HG03378 (cell line): ENCODE results near the gene LGALS9.

ENCODE experiments used
- ATAC-seq: cut with Tn5 transposase; IDR thresholded peaks from one replicate; pipeline ENCODE4 v1.9.1; 2021; ENCODE audit warnings: mild to moderate bottlenecking, moderate library complexity; ENCODE audit not compliant: unreplicated experiment

Gene LGALS9

DNA sequence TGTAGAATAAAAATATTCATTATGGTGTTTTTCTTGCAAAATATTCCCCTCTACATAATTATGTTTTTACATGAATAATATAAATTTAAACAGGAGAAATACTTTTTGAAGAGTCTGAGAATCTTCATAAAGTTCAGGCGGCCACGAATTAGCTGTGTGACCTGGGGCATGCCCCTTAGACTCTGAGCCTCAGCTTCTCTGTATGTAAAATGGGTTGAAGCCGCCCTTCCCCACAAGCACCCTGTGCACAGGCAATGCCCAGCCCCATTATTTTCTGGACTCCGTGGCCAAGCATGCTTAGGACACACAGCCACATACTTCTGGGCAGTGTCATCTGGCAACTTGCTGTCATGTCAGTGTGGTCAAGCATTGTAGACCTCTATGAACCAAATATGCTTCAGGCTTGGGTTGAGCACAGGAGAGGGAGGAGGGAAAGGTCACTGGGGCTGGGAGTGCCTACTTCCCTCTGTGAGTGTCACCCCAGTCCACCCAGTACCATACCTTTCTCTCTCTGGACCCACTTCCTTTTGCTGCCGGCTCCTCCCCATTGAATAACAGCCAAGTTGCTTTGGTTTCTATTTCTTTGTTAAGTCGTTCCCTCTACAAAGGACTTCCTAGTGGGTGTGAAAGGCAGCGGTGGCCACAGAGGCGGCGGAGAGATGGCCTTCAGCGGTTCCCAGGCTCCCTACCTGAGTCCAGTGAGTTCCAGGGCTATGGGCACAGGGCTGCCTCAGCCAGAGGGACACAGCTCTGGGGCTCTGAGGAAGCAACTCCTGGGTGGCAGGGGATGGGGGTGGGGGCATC lies at the start of gene LGALS9:
Gene LGALS9 (plus strand): TSS at position 582 of the 804 bp plus-strand sequence. CDS start 78 bp downstream, at position 660.
- peak; percentile 54 for ATAC-seq

DNA sequence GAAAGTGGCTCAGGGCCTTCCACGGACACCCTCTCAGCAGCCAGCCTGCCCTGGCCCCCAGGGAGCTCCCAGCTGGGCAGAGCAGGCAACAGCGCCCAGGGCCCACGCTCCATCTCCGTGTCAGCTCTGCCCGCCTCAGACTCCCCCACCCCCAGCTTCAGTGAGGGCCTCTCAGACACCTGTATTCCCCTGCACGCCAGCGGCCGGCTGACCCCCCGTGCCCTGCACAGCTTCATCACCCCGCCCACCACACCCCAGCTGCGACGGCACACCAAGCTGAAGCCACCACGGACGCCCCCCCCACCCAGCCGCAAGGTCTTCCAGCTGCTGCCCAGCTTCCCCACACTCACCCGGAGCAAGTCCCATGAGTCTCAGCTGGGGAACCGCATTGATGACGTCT lies 48.3 kb upstream of the LGALS9 start:
- ATAC-seq: no peak

DNA sequence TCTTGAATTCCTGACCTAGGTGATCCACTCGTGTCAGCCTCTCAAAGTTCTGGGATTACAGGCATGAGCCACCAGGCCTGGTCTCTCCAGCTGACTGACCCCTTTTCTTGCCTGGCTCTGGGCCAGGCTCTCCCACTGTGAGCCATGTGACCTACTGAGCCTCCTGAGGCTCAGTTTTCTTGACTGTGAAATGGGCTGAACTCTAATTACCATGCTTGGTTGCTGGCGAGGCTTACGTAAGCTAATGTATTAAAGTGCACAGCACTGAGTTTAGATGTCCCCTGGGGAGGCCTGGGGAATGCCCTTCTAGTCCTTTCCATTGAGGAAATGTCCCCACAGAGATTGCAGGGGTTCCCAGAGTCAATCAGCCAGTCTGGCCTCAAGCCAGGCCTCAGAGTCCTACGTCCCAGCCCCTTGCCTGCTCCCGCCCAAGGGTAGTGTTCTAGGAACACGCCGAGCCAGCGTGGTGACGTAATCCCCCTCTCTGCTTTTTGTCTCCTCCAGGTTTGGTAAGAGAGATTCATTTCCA lies 45.8 kb upstream of the LGALS9 start:
- ATAC-seq: no peak

DNA sequence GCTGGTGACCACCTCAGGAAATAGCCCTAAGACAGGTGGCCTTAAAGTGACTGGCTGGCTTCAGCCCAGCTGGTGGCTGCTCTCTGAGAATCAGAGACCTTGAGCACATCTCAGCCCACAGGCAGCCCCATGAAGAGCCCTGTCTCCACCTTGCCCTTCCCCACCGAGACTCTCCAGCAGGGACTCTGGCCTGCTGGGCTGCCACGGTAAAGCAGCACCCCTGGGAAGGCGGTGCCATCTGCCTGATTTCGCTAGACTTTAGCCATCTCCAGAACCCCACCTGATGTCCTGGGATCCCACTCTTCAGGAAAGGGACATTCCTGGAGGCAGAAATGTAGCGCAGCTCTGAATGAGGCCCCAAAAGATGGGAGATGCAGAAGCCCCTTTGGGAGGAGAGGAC lies 45.2 kb upstream of the LGALS9 start:
- no peak for ATAC-seq

DNA sequence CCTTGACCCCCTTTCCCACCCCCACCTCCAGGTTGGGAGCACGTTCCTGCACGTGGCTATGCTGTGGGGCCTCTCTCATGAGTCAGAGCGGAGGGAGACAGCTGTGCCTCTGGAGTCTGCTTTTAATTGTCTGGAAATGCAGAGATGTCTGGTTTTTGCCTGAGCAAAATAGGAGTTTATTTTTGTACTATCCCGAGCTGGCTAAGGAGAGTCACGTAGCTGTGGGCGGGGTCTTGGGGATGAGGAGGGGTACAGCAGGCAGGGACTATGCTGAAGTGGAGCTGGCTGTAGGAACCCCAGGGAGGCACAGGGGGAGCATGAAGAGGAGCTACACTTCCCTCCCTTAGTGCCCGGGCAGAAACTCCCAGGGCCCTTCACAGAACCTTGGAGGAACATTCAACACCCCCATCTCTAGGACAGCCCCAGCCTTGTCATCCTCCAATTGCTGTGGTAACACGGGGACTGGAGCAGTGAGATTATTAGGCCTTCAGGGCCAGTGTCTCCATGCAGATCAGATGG lies 44.7 kb upstream of the LGALS9 start:
- no peak for ATAC-seq

DNA sequence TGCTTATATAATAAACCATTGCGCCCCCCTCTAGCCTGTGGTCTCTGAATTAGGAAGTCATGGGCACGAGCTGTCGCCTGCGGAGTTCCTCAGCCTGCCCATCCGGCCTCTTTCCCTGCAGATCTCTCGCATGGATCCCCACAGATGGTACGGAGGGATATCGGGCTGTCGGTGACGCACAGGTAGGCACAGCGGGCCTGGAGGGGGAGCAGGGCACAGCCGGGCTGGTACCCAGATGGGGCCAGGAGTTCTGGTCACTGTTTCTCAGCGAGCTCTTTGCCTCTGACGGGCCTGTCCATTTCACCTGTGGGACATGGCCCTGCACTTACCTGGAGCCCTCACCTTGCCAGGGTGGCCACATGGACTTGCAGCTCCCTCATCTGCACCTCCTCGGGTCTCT lies 42.6 kb upstream of the LGALS9 start:
- no peak for ATAC-seq

DNA sequence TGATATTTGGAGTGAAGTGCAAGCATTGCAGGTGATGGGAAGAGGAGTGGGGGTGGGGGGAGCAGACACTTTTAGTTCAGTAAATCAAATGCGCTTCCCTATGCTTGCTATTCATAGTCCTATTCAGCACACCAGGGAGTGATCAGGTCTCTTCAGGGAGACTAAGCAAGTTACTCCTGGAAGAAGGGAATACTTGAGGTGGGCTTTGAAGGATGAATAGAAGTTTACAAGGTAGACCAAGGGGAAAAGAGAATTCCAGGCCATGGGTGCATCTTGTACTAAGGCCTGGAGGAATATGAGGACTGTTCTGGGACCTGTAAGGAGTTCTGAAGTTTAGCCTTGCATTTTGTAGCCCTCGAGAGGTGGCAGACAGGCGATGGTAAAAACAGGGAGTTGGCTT lies 40.1 kb upstream of the LGALS9 start:
- no peak for ATAC-seq

DNA sequence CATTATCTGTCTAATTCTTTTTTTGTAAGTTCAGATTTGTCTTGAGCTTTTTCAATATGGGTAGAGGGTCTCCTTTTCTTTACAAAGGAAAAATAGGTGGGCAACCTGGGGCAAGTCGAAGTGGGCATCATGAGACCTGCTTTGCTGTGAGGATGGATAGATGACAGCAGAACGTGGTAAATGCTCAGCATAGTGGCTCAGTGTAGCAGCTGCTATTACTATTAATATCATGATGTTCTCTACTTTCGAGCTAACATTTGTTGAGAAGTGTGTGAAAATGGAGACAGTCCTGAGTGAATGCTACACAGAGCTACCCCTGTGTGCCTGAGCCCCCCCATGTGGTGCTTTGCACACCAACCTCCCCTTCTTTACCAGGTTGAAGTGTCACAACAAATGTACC lies 39.0 kb upstream of the LGALS9 start:
- ATAC-seq: no peak

DNA sequence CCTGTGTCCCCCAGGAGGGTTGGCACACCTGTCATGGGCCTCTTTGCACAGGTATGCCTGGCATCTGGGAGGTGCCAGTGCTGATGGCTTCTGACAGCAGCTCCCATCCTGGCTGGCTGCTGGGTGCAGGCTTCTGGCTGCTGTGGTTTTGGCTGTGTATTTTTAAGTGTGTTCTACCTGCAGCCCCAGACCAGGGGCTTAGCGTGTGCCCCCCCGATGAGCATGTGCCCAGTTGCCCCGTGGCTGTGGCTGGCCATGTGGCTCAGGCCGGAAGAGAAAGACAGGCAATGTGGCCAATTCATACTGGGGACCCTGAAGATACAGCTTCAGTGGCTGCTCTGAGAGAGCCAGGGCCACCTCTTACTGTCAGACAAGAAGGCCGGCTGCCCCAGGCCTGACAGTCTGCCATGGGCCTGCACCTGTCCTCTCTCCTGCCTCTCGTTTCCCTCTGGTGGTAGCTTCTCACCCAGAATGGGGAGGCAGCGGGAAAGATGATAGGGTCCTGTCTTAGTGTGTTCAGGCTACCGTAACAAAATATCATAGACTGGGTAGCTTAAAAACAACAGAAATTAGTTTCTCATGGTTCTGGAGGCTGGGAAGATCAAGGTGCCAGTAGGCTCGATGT lies 37.6 kb upstream of the LGALS9 start:
- ATAC-seq: no peak

DNA sequence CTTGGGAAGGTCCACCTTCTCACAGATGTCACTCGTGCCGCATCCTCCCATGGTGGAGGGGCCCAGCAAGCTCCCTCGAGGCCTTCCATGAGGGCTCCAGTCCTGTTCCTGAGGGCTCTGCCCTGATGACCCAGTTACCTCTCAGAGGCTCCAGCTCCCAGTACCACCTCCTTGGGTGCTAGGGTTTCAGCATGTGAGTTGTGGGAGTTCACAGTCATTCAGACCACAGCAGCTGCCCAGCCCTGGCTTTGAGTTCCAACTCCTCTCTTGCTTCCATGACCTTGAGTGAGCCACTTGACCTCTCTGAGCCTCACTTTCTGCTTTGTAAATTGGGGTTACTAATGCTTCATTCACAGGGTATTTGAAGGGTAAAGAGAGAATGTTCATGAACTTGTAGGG lies 37.1 kb upstream of the LGALS9 start:
- no peak for ATAC-seq

DNA sequence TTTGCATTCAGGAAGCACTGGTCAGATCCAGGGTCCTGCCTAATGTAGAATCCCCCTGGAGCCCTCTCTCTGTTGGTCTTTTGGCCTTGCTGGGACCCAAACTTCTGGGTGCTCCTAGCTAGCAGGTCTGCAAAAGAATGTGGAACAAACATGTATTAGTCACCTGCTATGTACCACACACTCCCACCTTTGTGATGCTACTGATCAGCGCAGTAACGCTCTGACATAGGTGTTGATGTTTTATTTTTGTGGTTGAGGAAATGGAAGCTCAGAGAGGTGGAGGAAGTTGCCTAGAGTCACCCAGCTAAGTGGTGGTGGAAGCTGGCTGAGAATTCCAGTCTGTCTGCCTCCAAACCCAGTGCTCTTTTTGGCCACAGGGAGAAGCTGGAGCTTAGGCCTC lies 35.8 kb upstream of the LGALS9 start:
- ATAC-seq: no peak

DNA sequence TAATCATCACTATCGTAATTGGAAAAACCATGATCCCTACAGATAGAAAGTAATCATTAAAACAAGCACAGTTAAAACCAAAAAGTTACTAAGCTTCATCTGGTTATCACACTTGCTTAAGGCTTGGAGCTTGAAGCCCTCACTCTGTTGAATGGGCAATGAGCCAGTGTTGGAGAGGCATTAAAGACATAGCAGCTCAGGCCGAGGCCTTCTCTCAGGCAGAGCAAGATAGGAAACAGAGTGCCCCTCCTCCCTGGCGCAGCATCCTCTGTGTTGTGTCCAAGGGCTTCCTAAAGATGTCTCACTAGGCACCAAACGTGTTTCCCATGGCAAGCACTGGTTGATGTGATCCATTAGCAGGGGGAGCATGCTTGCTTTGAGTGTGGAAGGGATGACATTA lies 34.9 kb upstream of the LGALS9 start:
- ATAC-seq: no peak

DNA sequence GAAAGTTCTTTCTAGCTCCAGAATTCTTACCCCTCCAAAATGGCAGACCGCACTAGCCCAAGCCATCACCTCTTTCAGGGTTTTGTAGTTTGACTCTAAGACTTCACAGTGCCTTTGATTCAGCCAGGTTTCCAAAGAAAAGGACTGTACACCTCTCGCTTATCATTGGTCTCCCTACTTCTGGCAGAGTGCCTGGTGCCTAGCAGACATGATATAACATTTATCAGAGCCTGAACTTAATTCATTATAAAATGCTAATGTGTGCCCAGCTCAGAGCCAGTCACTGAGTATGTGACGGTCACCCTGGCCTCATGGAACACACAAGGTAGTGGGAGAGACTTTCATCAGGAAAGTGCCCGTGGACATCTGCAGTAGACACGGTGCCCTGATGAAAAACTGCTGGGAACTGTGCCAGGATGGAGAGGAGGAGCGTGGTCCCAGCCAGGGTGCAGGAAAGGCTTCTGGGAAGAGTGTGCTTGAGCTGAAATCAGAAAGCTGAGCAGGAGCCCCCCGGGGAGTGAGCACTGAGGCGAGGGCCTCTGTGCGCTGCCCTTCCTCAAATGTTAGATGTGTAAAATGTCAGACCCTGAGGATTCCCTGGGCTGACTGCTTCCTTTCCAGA lies 34.3 kb upstream of the LGALS9 start:
- no peak for ATAC-seq

DNA sequence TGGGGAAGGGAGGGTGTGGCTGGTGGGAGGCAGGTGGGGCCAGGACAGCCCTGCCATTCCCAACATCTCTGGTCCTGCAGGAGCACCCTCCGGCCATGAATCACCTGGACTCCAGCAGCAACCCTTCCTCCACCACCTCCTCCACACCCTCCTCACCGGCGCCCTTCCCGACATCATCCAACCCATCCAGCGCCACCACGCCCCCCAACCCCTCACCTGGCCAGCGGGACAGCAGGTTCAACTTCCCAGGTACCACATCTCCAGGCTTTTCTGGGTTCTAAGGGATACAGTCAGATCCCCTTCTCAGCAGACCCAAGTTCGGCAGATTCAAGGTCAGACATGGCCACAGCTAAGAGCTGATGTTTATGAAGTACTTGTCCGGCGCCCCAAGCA lies 33.8 kb upstream of the LGALS9 start:
- ATAC-seq: no peak

DNA sequence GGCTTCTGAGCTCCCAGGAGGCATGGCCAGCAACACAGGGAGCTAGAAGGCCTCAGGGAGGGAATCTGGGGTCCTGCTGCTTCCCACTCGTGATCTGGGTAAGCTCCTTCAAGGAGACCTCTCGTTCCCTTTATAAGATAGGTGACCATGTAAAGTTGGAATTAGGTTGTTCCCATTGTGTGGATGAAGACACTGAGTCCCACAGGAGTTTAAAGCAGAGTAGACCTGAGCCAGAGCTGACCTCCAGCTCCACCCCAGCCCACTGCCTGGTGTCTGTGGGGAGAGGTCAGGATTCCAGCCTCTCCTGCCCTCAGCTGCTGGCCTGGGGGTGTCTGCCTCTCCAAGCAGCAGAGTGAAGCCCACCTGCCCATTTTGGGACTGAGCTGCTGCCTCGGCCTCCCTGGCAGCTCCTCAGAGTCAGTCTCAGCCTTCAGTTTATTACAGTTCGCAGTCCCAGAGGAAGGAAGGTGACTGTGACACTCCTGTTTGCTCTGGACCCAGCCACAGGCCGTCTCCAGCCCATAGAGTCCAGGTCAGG lies 33.1 kb upstream of the LGALS9 start:
- ATAC-seq: no peak

DNA sequence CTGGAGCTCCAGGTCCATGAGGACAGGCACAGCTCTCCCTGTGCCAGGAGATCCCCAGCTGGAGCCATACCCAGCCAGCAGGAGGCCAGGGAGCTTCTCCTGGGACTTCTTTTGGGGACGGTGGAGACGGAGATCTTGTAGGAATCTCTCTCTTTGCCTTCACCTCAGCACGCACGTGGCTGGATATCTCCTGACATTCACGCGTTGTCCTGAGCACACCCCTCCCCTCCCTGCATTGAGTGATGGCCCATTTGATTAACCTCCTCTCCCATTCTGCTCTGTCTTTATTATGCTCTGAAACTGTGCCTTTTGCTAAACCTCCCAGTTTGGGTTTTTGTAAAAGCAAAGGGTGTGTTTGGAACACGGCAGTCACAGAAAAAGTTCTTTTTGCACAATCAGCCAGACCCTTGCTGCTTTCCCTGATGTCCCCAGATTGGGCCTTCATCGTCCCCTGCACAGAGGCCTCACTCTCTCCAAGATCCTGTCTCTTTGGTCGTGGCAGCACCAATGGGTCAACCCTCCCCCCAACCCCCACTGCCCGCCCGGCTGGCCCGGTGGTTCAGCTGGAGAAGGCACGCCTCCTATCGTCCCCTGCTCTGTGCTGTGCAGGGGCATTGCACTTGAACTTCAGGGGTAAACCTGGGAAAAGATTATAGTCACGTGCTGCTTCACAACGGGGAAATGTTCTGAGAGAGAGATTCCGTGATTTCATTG lies 32.5 kb upstream of the LGALS9 start:
- no peak for ATAC-seq

DNA sequence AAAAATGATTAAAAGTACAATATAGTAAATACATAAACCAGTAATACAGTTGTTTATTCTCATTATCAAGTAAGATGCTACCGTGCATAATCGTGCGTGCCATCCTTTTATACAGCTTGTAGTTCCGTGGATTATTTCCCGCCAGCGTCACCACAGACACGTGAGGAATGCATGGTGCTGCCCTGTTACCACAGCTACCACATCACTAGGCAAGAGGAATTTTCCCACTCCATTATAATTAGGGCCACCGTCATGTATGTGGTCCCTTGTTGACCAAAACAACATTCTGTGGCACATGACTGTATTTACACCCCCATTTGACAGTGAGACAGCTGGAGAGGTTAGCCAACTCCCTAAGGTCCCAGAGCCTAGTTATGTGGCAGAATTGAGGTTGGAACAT lies 30.5 kb upstream of the LGALS9 start:
- ATAC-seq: no peak

DNA sequence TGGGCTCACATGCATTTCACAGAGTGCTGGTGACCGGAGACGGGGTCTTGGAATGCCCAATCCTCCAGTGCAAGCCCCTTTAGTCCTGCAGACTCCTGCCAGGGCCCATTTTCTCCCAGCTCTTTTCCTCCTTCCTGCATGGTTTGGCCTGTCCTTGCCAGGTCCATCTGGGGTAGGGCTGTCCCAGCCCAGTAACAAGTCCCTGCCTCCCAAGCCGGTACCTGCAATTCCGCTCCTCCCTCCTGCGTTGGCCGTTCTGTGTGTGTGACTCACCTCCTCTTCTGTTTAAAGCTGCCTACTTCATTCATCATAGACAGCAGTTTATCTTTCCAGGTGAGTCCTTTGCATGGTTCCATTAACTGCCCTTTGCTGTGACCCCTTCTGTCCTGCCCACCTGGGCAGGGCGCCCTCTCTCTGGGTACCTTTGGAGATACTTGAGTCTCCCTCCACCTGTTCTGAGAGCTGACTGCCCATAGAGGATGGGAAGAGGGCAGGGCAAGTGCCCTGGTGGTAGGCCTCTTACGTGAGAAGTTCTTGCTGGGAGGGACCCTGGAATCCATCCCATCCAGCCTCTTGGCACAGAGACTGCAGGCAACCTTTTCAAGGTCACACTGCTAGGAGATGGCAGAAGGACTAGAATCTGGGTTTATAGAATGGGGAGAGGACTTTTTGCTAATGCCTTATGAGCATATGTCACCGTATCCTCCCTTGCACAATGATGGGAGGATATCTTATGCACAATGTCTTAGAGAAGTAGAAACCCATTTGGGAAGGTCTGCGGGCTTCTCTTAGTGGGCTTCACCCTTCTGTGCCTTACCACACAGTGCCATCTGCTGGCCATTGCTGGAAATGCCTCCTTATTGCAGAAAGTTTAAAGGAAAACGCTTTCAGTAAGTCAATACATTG lies 29.7 kb upstream of the LGALS9 start:
- ATAC-seq: peak; percentile 40

DNA sequence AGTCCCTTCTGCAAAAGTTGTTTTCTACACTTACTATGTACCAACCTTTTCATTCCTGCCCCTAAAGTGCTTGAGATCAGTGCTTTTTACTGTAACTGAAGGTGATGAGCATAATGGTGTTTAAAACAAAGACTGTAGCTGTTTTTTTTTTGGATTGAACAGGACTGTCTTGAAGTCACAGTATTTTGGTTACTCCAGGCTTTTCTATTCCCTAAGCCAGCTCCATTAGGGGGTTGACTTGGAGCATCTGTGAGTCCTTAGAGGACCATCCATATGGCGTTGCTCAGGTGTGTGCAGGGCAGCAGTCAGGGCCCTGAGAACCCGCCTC lies 29.0 kb upstream of the LGALS9 start:
- ATAC-seq: no peak
